Superior temporal gyrus (tissue), 1 donor: Measurements from ENCODE around the gene GRM7.

Experiments
- DNase-seq: peaks from one replicate; pipeline ENCODE4 v3.0.0-alpha.2; 2016; ENCODE audit errors: extremely low spot score

The GRM7 gene

GRCh38 chr3:6971933-6972332 is 111.0 kb downstream of the GRM7 start:
- no peak for DNase-seq

GRCh38 chr3:6985848-6986247 is 124.9 kb downstream of the GRM7 start:
- DNase-seq: no peak

- DNase-seq: peak; percentile 48
These were observed 128.8 kb downstream of the GRM7 start for GRCh38 chr3:6989608-6990291.

- DNase-seq: no peak
These were observed 133.3 kb downstream of the GRM7 start for GRCh38 chr3:6994081-6994668.

GRCh38 chr3:7000501-7000900 is 139.6 kb downstream of the GRM7 start:
- no peak for DNase-seq

- no peak for DNase-seq
These were observed 140.5 kb downstream of the GRM7 start for GRCh38 chr3:7001370-7001769.

- DNase-seq: no peak
These were observed 154.9 kb downstream of the GRM7 start for GRCh38 chr3:7015683-7016440.

GRCh38 chr3:7025581-7026300 is 164.8 kb downstream of the GRM7 start:
- no peak for DNase-seq

GRCh38 chr3:7029562-7029961 is 168.6 kb downstream of the GRM7 start:
- DNase-seq: no peak

- no peak for DNase-seq
These were observed 177.5 kb downstream of the GRM7 start for GRCh38 chr3:7038394-7038793.

- no peak for DNase-seq
These were observed 201.8 kb downstream of the GRM7 start for GRCh38 chr3:7062714-7063113.

- no peak for DNase-seq
These were observed 209.5 kb downstream of the GRM7 start for GRCh38 chr3:7070461-7070860.

GRCh38 chr3:7074217-7074616 is 213.3 kb downstream of the GRM7 start:
- no peak for DNase-seq

GRCh38 chr3:7075117-7075516 is 214.2 kb downstream of the GRM7 start:
- DNase-seq: no peak

GRCh38 chr3:7075901-7076300 is 215.0 kb downstream of the GRM7 start:
- DNase-seq: no peak

GRCh38 chr3:7082244-7082643 is 221.3 kb downstream of the GRM7 start:
- no peak for DNase-seq

- no peak for DNase-seq
These were observed 225.5 kb downstream of the GRM7 start for GRCh38 chr3:7086417-7086816.

- no peak for DNase-seq
These were observed 234.2 kb downstream of the GRM7 start for GRCh38 chr3:7095116-7095515.

GRCh38 chr3:7100136-7100535 is 239.2 kb downstream of the GRM7 start:
- DNase-seq: no peak

GRCh38 chr3:7106635-7107034 is 245.7 kb downstream of the GRM7 start:
- no peak for DNase-seq

- DNase-seq: no peak
These were observed 251.7 kb downstream of the GRM7 start for GRCh38 chr3:7112523-7113056.

GRCh38 chr3:7144697-7145308 is 283.9 kb downstream of the GRM7 start:
- DNase-seq: no peak
